OCI-LY1 (cell line): Measurements from ENCODE around the gene RAMP3.

ENCODE experiments used
- H2AFZ ChIP-seq: fragments of 200-600 bp; sonication (generic), shearing (Covaris generic); 2 replicates; pipeline ENCODE4 v1.6.0; 2014; ENCODE audit warnings: antibody characterized with exemption, mild to moderate bottlenecking, low read length
- H3F3A ChIP-seq: fragments of 200-600 bp; sonication (generic), shearing (Covaris generic); 2 replicates; pipeline ENCODE4 v1.6.0; 2014; ENCODE audit warnings: mild to moderate bottlenecking, antibody characterized with exemption, low read length, moderate library complexity; ENCODE audit not compliant: insufficient read depth
- H3K27ac ChIP-seq: fragments of 200-600 bp; sonication (generic); 2 replicates; pipeline ENCODE4 v1.5.1; 2014; ENCODE audit warnings: low read length, mixed run types, mild to moderate bottlenecking, low read depth; ENCODE audit not compliant: poor library complexity, severe bottlenecking
- H3K27me3 ChIP-seq: fragments of 200-600 bp; sonication (generic); 2 replicates; pipeline ENCODE4 v1.6.0; 2014; ENCODE audit warnings: antibody characterized with exemption, mild to moderate bottlenecking, low read length, moderate library complexity; ENCODE audit not compliant: insufficient read depth
- H3K36me3 ChIP-seq: fragments of 200-600 bp; sonication (generic); 2 replicates; pipeline ENCODE4 v1.6.1; 2014; ENCODE audit warnings: mild to moderate bottlenecking, antibody characterized with exemption, low read length, moderate library complexity, mixed read lengths; ENCODE audit not compliant: insufficient read depth
- H3K4me1 ChIP-seq: fragments of 200-600 bp; sonication (generic); 2 replicates; pipeline ENCODE4 v1.5.1; 2014; ENCODE audit warnings: mild to moderate bottlenecking, low read length, moderate library complexity; ENCODE audit not compliant: insufficient read depth, severe bottlenecking
- H3K4me2 ChIP-seq: fragments of 200-600 bp; sonication (generic), shearing (Covaris generic); 2 replicates; pipeline ENCODE4 v1.6.1; 2014; ENCODE audit warnings: low read length
- H3K4me3 ChIP-seq: fragments of 200-600 bp; sonication (generic); 2 replicates; pipeline ENCODE4 v1.5.1; 2014; ENCODE audit warnings: low read length, low read depth, mild to moderate bottlenecking, mixed read lengths; ENCODE audit not compliant: poor library complexity, severe bottlenecking
- H3K79me2 ChIP-seq: fragments of 200-600 bp; shearing (Covaris generic); 2 replicates; pipeline ENCODE4 v1.6.1; 2016; ENCODE audit warnings: mixed run types, low read length, mixed read lengths; ENCODE audit not compliant: insufficient read depth
- H3K9ac ChIP-seq: fragments of 200-600 bp; sonication (generic), shearing (Covaris generic); 2 replicates; pipeline ENCODE4 v1.6.1; 2014; ENCODE audit warnings: mild to moderate bottlenecking, low read length, mixed read lengths
- H3K9me2 ChIP-seq: fragments of 200-600 bp; sonication (generic), shearing (Covaris generic); 2 replicates; pipeline ENCODE4 v1.6.1; 2014; ENCODE audit warnings: low read depth, mild to moderate bottlenecking, low read length, mixed read lengths
- H3K9me3 ChIP-seq: fragments of 200-600 bp; shearing (Covaris generic); 2 replicates; pipeline ENCODE4 v1.6.1; 2014; ENCODE audit warnings: low read length, mixed read lengths
- H4K20me1 ChIP-seq: fragments of 200-600 bp; sonication (generic), shearing (Covaris generic); 2 replicates; pipeline ENCODE4 v1.6.0; 2016; ENCODE audit warnings: mild to moderate bottlenecking, low read length; ENCODE audit not compliant: insufficient read depth
- CTCF ChIP-seq: fragments of 200-600 bp; sonication (generic), shearing (Covaris generic); IDR thresholded peaks from 2 replicates; pipeline ENCODE4 v1.5.1; 2017; ENCODE audit warnings: mild to moderate bottlenecking, antibody characterized with exemption, low read length, moderate library complexity, mixed read lengths
- EZH2 ChIP-seq: fragments of 200-600 bp; sonication (generic), shearing (Covaris generic); IDR thresholded peaks from 2 replicates; pipeline ENCODE4 v1.8.0; 2017; ENCODE audit warnings: borderline replicate concordance, mixed run types, mild to moderate bottlenecking, antibody characterized with exemption, low read length, moderate library complexity, mixed read lengths

RAMP3 gene

GRCh38 chr7:45224832-45225231, 67.2 kb downstream of the RAMP3 start:
- Histone ChIP-seq H3K27ac (no peak overlapping the region), H3K9ac (no peak overlapping the region), H3K79me2 (no peaks in the 10 kb centered on the region), H3F3A (no peaks in the 10 kb centered on the region), H3K4me3 (no peak overlapping the region), H3K9me2 (no peaks in the 10 kb centered on the region), H3K4me2 (no peak overlapping the region), H4K20me1 (no peaks in the 10 kb centered on the region), H3K27me3 (0 out of 2 replicates have a peak, but pooled peaks cover 5% of the 10 kb centered on the region), H2AFZ (no peak overlapping the region), H3K4me1 (no peaks in the 10 kb centered on the region), H3K36me3 (no peaks in the 10 kb centered on the region), H3K9me3 (no peaks in the 10 kb centered on the region)
- TF ChIP-seq EZH2 (no peak), CTCF (no peak)

- H3K27ac ChIP-seq = no peak overlapping the region
- no peaks in the 10 kb centered on the region for H3K4me1 ChIP-seq
- H3K9me3 ChIP-seq = no peaks in the 10 kb centered on the region
- no peaks in the 10 kb centered on the region for H3F3A ChIP-seq
- H3K9ac ChIP-seq = no peak overlapping the region
- H2AFZ ChIP-seq = no peak overlapping the region
- no peak for TF ChIP-seq CTCF
- TF ChIP-seq EZH2 = no peak
- H3K4me3 ChIP-seq = no peak overlapping the region
- no peak overlapping the region for H3K4me2 ChIP-seq
- H3K36me3 ChIP-seq = no peaks in the 10 kb centered on the region
- 0 out of 2 replicates have a peak, but pooled peaks cover 5% of the 10 kb centered on the region for H3K27me3 ChIP-seq
- no peaks in the 10 kb centered on the region for H4K20me1 ChIP-seq
- H3K9me2 ChIP-seq = no peaks in the 10 kb centered on the region
- H3K79me2 ChIP-seq = no peaks in the 10 kb centered on the region
These were observed 67.8 kb downstream of the RAMP3 start for GRCh38 chr7:45225311-45225947.

GRCh38 chr7:45225948-45226335, 68.4 kb downstream of the RAMP3 start:
- no peaks in the 10 kb centered on the region for H3K9me3 ChIP-seq
- no peak overlapping the region for H2AFZ ChIP-seq
- H3K9me2 ChIP-seq = no peaks in the 10 kb centered on the region
- H3K36me3 ChIP-seq = no peaks in the 10 kb centered on the region
- TF ChIP-seq CTCF (no peak), EZH2 (no peak)
- H3K79me2 ChIP-seq = no peaks in the 10 kb centered on the region
- no peaks in the 10 kb centered on the region for H3K4me1 ChIP-seq
- H3K9ac ChIP-seq = no peak overlapping the region
- 0 out of 2 replicates have a peak, but pooled peaks cover 5% of the 10 kb centered on the region for H3K27me3 ChIP-seq
- no peak overlapping the region for H3K27ac ChIP-seq
- H3K4me3 ChIP-seq = no peak overlapping the region
- H4K20me1 ChIP-seq = no peaks in the 10 kb centered on the region
- H3F3A ChIP-seq = no peaks in the 10 kb centered on the region
- H3K4me2 ChIP-seq = no peak overlapping the region
